CD8-positive, alpha-beta memory T cell (primary cell): ENCODE measurements around the gene LDHAL6A. TPM values are rescaled to one million over a fixed set of nuclear protein-coding genes. Genes with fewer than 3 reads are reported as not detected.

Experiments used
- CTCF ChIA-PET: fragments of 350-600 bp; sonication (Branson Sonifier 250); formaldehyde crosslinking; loops from one replicate; lab custom pipeline; 2021; ENCODE audit warnings: antibody characterized with exemption; lab: Charles Lee
- POLR2A ChIA-PET: fragments of 350-600 bp; sonication (Branson Sonifier 250); formaldehyde crosslinking; loops from one replicate; lab custom pipeline; 2021; ENCODE audit warnings: antibody characterized with exemption; lab: Charles Lee
- DNase-seq, 5 donors: peaks; one replicate each; pipeline versions ENCODE4 v3.0.0 to v3.0.0-alpha.2; 2020 to 2022; ENCODE audit warnings: mixed read lengths in 1 of 5
- H3K27ac ChIP-seq: one replicate; pipeline ENCODE4 v1.7.0; 2013; ENCODE audit warnings: low read depth, mild to moderate bottlenecking, low read length, moderate library complexity
- H3K27me3 ChIP-seq: 2 replicates; pipeline ENCODE4 v1.7.0; 2013; ENCODE audit warnings: low read length, mild to moderate bottlenecking; ENCODE audit not compliant: insufficient read depth, poor library complexity, severe bottlenecking
- H3K36me3 ChIP-seq: 2 replicates; pipeline ENCODE4 v1.7.0; 2013; ENCODE audit warnings: mild to moderate bottlenecking, low read length, moderate library complexity; ENCODE audit not compliant: insufficient read depth
- H3K4me1 ChIP-seq: 2 replicates; pipeline ENCODE4 v1.7.0; 2013; ENCODE audit warnings: mild to moderate bottlenecking, low read length, moderate library complexity; ENCODE audit not compliant: insufficient read depth
- H3K4me3 ChIP-seq: 2 replicates; pipeline ENCODE4 v1.7.0; 2013; ENCODE audit warnings: mild to moderate bottlenecking, low read length
- H3K9me3 ChIP-seq: 2 replicates; pipeline ENCODE4 v1.7.0; 2013; ENCODE audit warnings: mild to moderate bottlenecking, low read length
- H3K27ac Mint-ChIP-seq, 8 donors: one replicate each; pipeline ENCODE4 v1.8.0; 2020 to 2021; ENCODE audit warnings: mixed read lengths in 8 of 8, mild to moderate bottlenecking in 6 of 8, inconsistent platforms in 3 of 8, moderate library complexity in 3 of 8
- H3K27me3 Mint-ChIP-seq, 2 donors: one replicate each; pipeline ENCODE4 v1.8.0; 2020 to 2021; ENCODE audit warnings: mixed read lengths in 2 of 2, mild to moderate bottlenecking in 1 of 2, moderate library complexity in 1 of 2
- H3K36me3 Mint-ChIP-seq, 3 donors: one replicate each; pipeline ENCODE4 v1.8.0; 2020 to 2021; ENCODE audit warnings: mixed read lengths in 3 of 3, inconsistent platforms in 1 of 3, mild to moderate bottlenecking in 1 of 3
- H3K4me1 Mint-ChIP-seq, 3 donors: one replicate each; pipeline ENCODE4 v1.8.0; 2020 to 2021; ENCODE audit warnings: mixed read lengths in 3 of 3, inconsistent platforms in 1 of 3, mild to moderate bottlenecking in 1 of 3
- H3K4me3 Mint-ChIP-seq, 7 donors: one replicate each; pipeline ENCODE4 v1.8.0; 2020 to 2021; ENCODE audit warnings: mixed read lengths in 7 of 7, mild to moderate bottlenecking in 6 of 7, moderate library complexity in 4 of 7, inconsistent platforms in 2 of 7
- H3K9me3 Mint-ChIP-seq, 5 donors: one replicate each; pipeline ENCODE4 v1.8.0; 2020 to 2022; ENCODE audit warnings: mixed read lengths in 5 of 5, mild to moderate bottlenecking in 3 of 5, moderate library complexity in 2 of 5, inconsistent platforms in 1 of 5
- polyA plus RNA-seq: library from polyadenylated mRNA; unstranded; fragments of 300-500 nt; fragmentation: Illumina TruSeq; gene quantifications from one replicate; pipeline ENCODE4 v1.2.3, GENCODE V29; 2021
- total RNA-seq, 2 experiments: library from RNA; stranded (reverse); gene quantifications; one replicate each; pipeline ENCODE4 v1.2.3, GENCODE V29; 2021

The LDHAL6A gene
- total and polyA plus RNA-seq, 3 experiments from 2014 or later, result not detected

GRCh38 chr11:18491924-18492323 is 36.3 kb downstream of the LDHAL6A start:
- no peak overlapping the region for H3K4me3 Mint-ChIP-seq
- H3K4me1 ChIP-seq, result no peaks in the 10 kb centered on the region
- no peaks in the 10 kb centered on the region for H3K27me3 Mint-ChIP-seq
- DNase-seq, result no peak
- H3K4me3 ChIP-seq, result no peak overlapping the region
- H3K9me3 ChIP-seq, result no peaks in the 10 kb centered on the region
- peaks cover 4 to 87% (median 18%) of the 10 kb centered on the region in 3 donors for H3K36me3 Mint-ChIP-seq
- H3K4me1 Mint-ChIP-seq, result peaks cover 8 to 29% (median 22%) of the 10 kb centered on the region in 3 donors
- H3K27ac ChIP-seq, result no peak overlapping the region
- H3K9me3 Mint-ChIP-seq, result no peaks in the 10 kb centered on the region
- ChIA-PET CTCF (interaction anchor here (1.4 kb wide), 1 partner anchor 8 kb away, joined by 3 read pairs; no protein-coding TSS in a partner anchor), POLR2A (no interaction called here)
- peaks cover 12% of the 10 kb centered on the region for H3K36me3 ChIP-seq
- H3K27ac Mint-ChIP-seq, result no peak overlapping the region
- no peaks in the 10 kb centered on the region for H3K27me3 ChIP-seq

- no peaks in the 10 kb centered on the region for H3K9me3 ChIP-seq
- no peaks in the 10 kb centered on the region for H3K27me3 ChIP-seq
- H3K4me1 ChIP-seq, result no peaks in the 10 kb centered on the region
- POLR2A ChIA-PET, result no interaction called here
- CTCF ChIA-PET, result no interaction called here
- Mint-ChIP-seq H3K4me1 (peaks cover 8 to 29% (median 25%) of the 10 kb centered on the region in 3 donors), H3K4me3 (no peak overlapping the region), H3K27me3 (no peaks in the 10 kb centered on the region), H3K36me3 (peaks cover 4 to 89% (median 14%) of the 10 kb centered on the region in 3 donors), H3K9me3 (no peaks in the 10 kb centered on the region), H3K27ac (peak overlapping the region in 5 of 8 donors; percentile 3 to 50 (median 20))
- peaks cover 18% of the 10 kb centered on the region for H3K36me3 ChIP-seq
- no peak overlapping the region for H3K27ac ChIP-seq
- no peak overlapping the region for H3K4me3 ChIP-seq
- DNase-seq, result no peak
These were observed 37.2 kb downstream of the LDHAL6A start for GRCh38 chr11:18492888-18493287.

- H3K27ac Mint-ChIP-seq, result peak overlapping the region in 5 of 8 donors; percentile 3 to 43 (median 28)
- Histone ChIP-seq H3K36me3 (peaks cover 21% of the 10 kb centered on the region), H3K4me3 (no peak overlapping the region), H3K27me3 (no peaks in the 10 kb centered on the region), H3K4me1 (no peaks in the 10 kb centered on the region), H3K27ac (no peak overlapping the region), H3K9me3 (no peaks in the 10 kb centered on the region)
- peaks cover 4 to 89% (median 14%) of the 10 kb centered on the region in 3 donors for H3K36me3 Mint-ChIP-seq
- no peak for DNase-seq
- CTCF ChIA-PET, result interaction anchor here (1.3 kb wide), 1 partner anchor 271 kb away, joined by 3 read pairs; no protein-coding TSS in a partner anchor
- peaks cover 8 to 30% (median 26%) of the 10 kb centered on the region in 3 donors for H3K4me1 Mint-ChIP-seq
- POLR2A ChIA-PET, result no interaction called here
- no peak overlapping the region for H3K4me3 Mint-ChIP-seq
- H3K27me3 Mint-ChIP-seq, result no peaks in the 10 kb centered on the region
- no peaks in the 10 kb centered on the region for H3K9me3 Mint-ChIP-seq
These were observed 37.7 kb downstream of the LDHAL6A start for GRCh38 chr11:18493310-18493709.

- Mint-ChIP-seq H3K36me3 (peaks cover 11 to 85% (median 18%) of the 10 kb centered on the region in 3 donors), H3K27me3 (no peaks in the 10 kb centered on the region), H3K4me3 (no peak overlapping the region), H3K4me1 (peaks cover 16 to 33% (median 25%) of the 10 kb centered on the region in 3 donors), H3K9me3 (no peaks in the 10 kb centered on the region), H3K27ac (peak overlapping the region in 1 of 8 donors; percentile 40)
- H3K27me3 ChIP-seq, result no peaks in the 10 kb centered on the region
- no peaks in the 10 kb centered on the region for H3K4me1 ChIP-seq
- no peak overlapping the region for H3K4me3 ChIP-seq
- peaks cover 19% of the 10 kb centered on the region for H3K36me3 ChIP-seq
- no peak for DNase-seq
- POLR2A ChIA-PET, result no interaction called here
- H3K27ac ChIP-seq, result no peak overlapping the region
- H3K9me3 ChIP-seq, result no peaks in the 10 kb centered on the region
- CTCF ChIA-PET, result no interaction called here
These were observed 39.6 kb downstream of the LDHAL6A start for GRCh38 chr11:18495271-18495670.

- Mint-ChIP-seq H3K27ac (peak overlapping the region in 3 of 8 donors; percentile 33 to 71 (median 40)), H3K9me3 (no peaks in the 10 kb centered on the region), H3K4me1 (peaks cover 14 to 29% (median 21%) of the 10 kb centered on the region in 3 donors), H3K36me3 (peaks cover 11 to 85% (median 14%) of the 10 kb centered on the region in 3 donors), H3K27me3 (no peaks in the 10 kb centered on the region), H3K4me3 (no peak overlapping the region)
- CTCF ChIA-PET, result no interaction called here
- DNase-seq, result no peak
- H3K27me3 ChIP-seq, result no peaks in the 10 kb centered on the region
- no peak overlapping the region for H3K4me3 ChIP-seq
- peaks cover 19% of the 10 kb centered on the region for H3K36me3 ChIP-seq
- no peak overlapping the region for H3K27ac ChIP-seq
- no peaks in the 10 kb centered on the region for H3K4me1 ChIP-seq
- H3K9me3 ChIP-seq, result no peaks in the 10 kb centered on the region
- POLR2A ChIA-PET, result no interaction called here
These were observed 40.0 kb downstream of the LDHAL6A start for GRCh38 chr11:18495703-18496102.

GRCh38 chr11:18498039-18498438 is 42.4 kb downstream of the LDHAL6A start:
- peaks cover 38% of the 10 kb centered on the region for H3K36me3 ChIP-seq
- H3K4me1 ChIP-seq, result no peaks in the 10 kb centered on the region
- no peak for DNase-seq
- no peaks in the 10 kb centered on the region for H3K27me3 ChIP-seq
- H3K36me3 Mint-ChIP-seq, result peaks cover 27 to 87% (median 33%) of the 10 kb centered on the region in 3 donors
- no peaks in the 10 kb centered on the region for H3K9me3 ChIP-seq
- peaks cover 13 to 25% (median 16%) of the 10 kb centered on the region in 3 donors for H3K4me1 Mint-ChIP-seq
- ChIA-PET POLR2A (no interaction called here), CTCF (no interaction called here)
- H3K9me3 Mint-ChIP-seq, result no peaks in the 10 kb centered on the region
- no peak overlapping the region for H3K4me3 ChIP-seq
- no peaks in the 10 kb centered on the region for H3K27me3 Mint-ChIP-seq
- H3K4me3 Mint-ChIP-seq, result no peak overlapping the region
- peak overlapping the region in 3 of 8 donors; percentile 22 to 70 (median 64) for H3K27ac Mint-ChIP-seq
- H3K27ac ChIP-seq, result no peak overlapping the region

- no peak overlapping the region for H3K4me3 ChIP-seq
- Mint-ChIP-seq H3K27me3 (no peaks in the 10 kb centered on the region), H3K36me3 (peaks cover 27 to 84% (median 33%) of the 10 kb centered on the region in 3 donors), H3K4me3 (no peak overlapping the region), H3K27ac (peak overlapping the region in 2 of 8 donors; percentile 38 to 46), H3K9me3 (no peaks in the 10 kb centered on the region), H3K4me1 (peaks cover 7 to 8% (median 8%) of the 10 kb centered on the region in 3 donors)
- no peaks in the 10 kb centered on the region for H3K9me3 ChIP-seq
- no peaks in the 10 kb centered on the region for H3K4me1 ChIP-seq
- no peak overlapping the region for H3K27ac ChIP-seq
- no peak for DNase-seq
- peaks cover 51% of the 10 kb centered on the region for H3K36me3 ChIP-seq
- CTCF ChIA-PET, result no interaction called here
- POLR2A ChIA-PET, result no interaction called here
- no peaks in the 10 kb centered on the region for H3K27me3 ChIP-seq
These were observed 46.0 kb downstream of the LDHAL6A start for GRCh38 chr11:18501629-18502028.

- no peak for DNase-seq
- H3K4me3 ChIP-seq, result no peak overlapping the region
- peaks cover 50% of the 10 kb centered on the region for H3K36me3 ChIP-seq
- POLR2A ChIA-PET, result no interaction called here
- no peaks in the 10 kb centered on the region for H3K9me3 ChIP-seq
- H3K27ac Mint-ChIP-seq, result peak overlapping the region in 3 of 8 donors; percentile 5 to 52 (median 17)
- no peaks in the 10 kb centered on the region for H3K27me3 Mint-ChIP-seq
- H3K4me1 Mint-ChIP-seq, result peaks cover 7 to 9% (median 8%) of the 10 kb centered on the region in 3 donors
- CTCF ChIA-PET, result no interaction called here
- no peaks in the 10 kb centered on the region for H3K9me3 Mint-ChIP-seq
- H3K4me3 Mint-ChIP-seq, result no peak overlapping the region
- no peaks in the 10 kb centered on the region for H3K4me1 ChIP-seq
- no peaks in the 10 kb centered on the region for H3K27me3 ChIP-seq
- peaks cover 27 to 84% (median 37%) of the 10 kb centered on the region in 3 donors for H3K36me3 Mint-ChIP-seq
- no peak overlapping the region for H3K27ac ChIP-seq
These were observed 46.7 kb downstream of the LDHAL6A start for GRCh38 chr11:18502352-18502751.
